Camera-type eye (tissue), 1 donor: ENCODE data around the gene RAB15. TPM values are rescaled to one million over a fixed set of nuclear protein-coding genes. Genes with fewer than 3 reads are reported as not detected.

Experiments used
- total RNA-seq: library from RNA; depleted of rRNA; stranded (reverse); fragments of >200 nt; gene quantifications from one replicate; pipeline ENCODE4 v1.2.3, GENCODE V29; 2014

RAB15 gene
- total RNA-seq, result 9.0 TPM

DNA sequence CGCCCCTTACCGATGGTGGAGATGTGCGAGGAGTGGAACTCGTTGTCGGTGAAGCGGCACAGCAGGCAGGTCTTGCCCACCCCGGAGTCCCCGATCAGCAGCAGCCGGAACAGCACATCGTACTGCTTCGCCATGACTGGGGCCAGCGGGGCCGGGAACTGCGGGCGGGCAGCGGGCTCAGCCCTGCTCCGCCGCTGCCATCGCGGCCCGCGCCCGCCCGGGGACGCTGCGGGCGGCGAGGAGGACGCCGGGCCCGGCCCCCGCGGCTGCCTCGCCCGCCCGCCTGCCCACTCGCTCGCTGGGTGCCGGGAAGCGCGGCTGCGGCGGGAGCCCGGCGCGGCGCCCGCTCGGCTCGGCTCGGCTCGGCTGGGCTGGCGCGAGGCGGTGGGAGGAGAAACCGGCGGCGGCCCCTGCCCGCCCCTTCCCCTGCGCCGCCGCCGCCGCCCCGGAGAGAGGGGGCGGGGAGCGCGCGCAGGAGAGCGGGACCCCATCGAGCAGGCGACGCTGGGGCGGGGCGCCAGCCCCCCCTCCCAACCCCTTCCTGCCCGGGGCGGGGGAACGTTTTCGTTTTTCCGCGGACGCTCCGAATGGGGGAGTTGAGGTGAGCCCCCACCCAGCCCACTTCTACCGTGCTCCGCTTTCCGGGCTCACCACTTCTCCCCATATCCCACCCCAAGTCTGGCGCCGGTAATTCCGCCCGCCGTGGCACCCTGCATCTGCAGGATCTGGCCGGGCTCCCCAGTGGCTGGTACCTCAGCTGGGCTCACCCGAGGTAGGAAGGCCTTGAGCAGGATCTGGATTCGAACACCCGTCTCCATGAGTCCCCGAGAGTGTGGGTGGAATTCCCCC lies at the start of gene RAB15:
RAB15 (minus strand) TSS at position 394 of the 849 bp plus-strand sequence; CDS start at position 134, 260 bp downstream.

DNA sequence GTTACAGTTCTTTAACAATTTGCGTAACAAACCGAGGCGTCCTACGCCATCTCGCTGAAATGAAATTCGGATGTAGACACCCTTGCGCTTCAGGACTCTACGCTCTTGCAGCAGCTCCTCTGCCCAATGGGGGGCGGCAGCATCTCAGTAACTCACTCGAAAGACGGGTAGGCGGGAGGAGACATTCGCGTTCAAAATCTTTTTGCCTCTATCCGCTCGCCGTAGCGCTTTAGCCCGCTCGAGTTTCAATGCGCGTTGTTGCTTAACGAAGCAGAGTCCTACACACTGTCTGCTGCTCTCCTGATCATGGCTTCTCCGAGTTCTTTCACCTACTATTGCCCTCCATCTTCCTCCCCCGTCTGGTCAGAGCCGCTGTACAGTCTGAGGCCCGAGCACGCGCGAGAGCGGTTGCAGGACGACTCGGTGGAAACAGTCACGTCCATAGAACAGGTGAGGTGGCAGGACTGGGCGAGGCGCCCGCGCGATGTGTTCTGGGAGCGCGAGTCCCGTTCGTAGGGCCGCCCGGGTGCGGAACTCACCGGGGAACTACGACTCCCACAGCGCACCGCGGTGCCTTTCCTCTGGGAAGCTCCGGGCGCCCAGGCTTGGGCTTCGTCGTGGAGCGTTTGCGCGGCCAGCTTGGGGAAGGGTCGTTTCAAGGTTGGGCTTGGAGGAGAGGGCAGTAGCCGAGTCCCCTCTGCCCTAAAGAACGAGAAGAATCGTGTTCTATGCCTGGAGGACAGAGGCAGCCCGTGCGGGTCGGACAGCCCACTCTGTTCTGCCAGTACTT lies 14.7 kb upstream of the RAB15 start, which contains the start of gene FNTB:
FNTB (plus strand) TSS at position 248 of the 790 bp plus-strand sequence; CDS start at position 307, 59 bp downstream.

DNA sequence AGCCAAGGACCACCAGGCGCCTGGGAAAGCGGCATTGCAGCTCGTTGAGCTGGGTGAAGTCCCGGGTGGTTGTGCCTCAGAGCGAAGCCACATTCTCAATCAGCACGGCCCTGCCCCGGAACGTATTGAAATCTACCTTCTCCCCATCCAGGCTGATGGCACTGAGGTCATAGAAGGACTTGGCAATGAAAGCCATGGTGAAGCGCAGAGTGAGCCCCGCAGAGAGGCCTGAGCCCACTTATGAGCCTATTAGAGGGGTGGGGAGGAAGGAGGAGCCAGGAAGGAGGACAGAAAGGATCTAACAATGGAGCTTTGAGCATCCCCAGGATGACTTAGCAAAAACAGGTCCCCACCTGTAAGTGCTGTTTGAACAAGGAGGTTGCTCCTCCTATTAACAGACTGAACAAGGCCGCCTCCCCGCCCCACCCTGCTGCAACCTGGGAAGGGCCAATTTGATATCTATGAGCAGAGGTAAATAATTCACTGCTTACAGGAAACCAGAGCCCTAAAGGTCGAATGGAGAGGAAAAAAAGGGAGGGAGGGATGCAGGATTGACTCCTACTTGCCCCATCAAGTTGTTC lies 29.5 kb downstream of the RAB15 start, which contains the start of gene GPX2:
GPX2 (minus strand) TSS at position 215 of the 581 bp plus-strand sequence; CDS start at position 196, 19 bp downstream.

DNA sequence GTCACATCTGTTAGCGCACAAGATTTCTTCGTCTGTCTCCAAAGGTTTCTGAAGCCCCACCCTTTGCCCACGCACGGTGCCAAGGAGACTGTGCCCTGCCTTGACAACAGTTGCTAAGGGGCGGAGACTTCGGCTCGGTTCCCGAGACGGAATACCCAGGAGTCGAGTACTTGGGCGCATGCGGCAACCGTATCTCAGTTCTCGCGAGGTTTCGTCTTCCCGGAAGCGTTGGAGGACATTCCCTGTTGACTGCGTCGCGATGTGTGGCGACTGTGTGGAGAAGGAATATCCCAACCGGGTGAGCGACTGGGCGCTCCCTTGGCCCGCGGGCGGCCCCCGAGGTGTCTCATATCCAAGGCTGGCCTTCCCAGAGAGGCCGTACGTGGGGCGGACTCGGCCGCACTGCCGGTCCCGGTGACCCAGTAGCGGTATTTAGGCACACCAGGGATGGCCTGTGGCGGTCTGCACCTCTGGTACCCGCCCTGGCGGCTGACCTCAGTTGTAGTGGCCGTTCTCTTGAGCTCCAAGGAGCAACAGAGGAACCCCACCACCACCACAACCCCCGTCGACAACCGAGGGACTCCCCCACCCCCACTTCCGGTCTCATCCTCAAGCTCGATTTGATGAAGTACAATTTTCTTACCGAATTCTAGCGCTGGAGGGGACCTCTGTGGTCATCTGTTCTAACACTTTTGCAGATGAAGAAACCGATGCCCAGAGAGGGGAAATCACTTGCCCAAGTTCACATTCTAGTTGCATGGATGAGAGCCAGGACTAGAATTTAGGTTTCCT lies 57.7 kb downstream of the RAB15 start, which contains the start of gene CHURC1:
CHURC1 (plus strand) TSS at position 219 of the 792 bp plus-strand sequence; CDS start at position 260, 41 bp downstream.

Other genes starting within 250 kb of the RAB15 start
- gene SPTB, start 92.4 kb downstream of the RAB15 start, total RNA-seq, result 25.2 TPM
- gene CHURC1, start 57.9 kb downstream of the RAB15 start, total RNA-seq, result 89.7 TPM
- 1.5 TPM for gene GPX2, start 29.6 kb downstream of the RAB15 start, total RNA-seq
- 14.3 TPM for gene FNTB, start 14.6 kb upstream of the RAB15 start, total RNA-seq
- 55.3 TPM for gene MAX, start 130.2 kb upstream of the RAB15 start, total RNA-seq